Measurements from ENCODE around the gene PEX14.

The PEX14 gene

GRCh38 chr1:10630661-10631120 is 155.9 kb downstream of the PEX14 start:
- no peak overlapping the region for H3K4me3 ChIP-seq (ENCODE audit: low read depth, low read length)
- TF ChIP-seq CTCF (IDR thresholded peaks at IDR 0.05; ENCODE audit: low read depth, low read length) (no peak), MYC (IDR thresholded peaks at IDR 0.05; ENCODE audit: low read depth, low read length) (no peak)
- no peak for DNase-seq (ENCODE audit: low read depth)

GRCh38 chr1:10631121-10631810 is 156.5 kb downstream of the PEX14 start:
- no peak for DNase-seq (ENCODE audit: low read depth)
- no peak overlapping the region for H3K4me3 ChIP-seq (ENCODE audit: low read depth, low read length)
- no peak for TF ChIP-seq POLR2A (IDR thresholded peaks at IDR 0.05; ENCODE audit: extremely low read depth, insufficient read length)
- no peak for TF ChIP-seq MAX (IDR thresholded peaks at IDR 0.05; ENCODE audit: low read depth, low read length)
- no peak for TF ChIP-seq CTCF (IDR thresholded peaks at IDR 0.05; ENCODE audit: low read depth, low read length)
- no peak for TF ChIP-seq MYC (IDR thresholded peaks at IDR 0.05; ENCODE audit: low read depth, low read length)

- no peak for DNase-seq (ENCODE audit: low read depth)
- no peak for TF ChIP-seq MYC (IDR thresholded peaks at IDR 0.05; ENCODE audit: low read depth, low read length)
- no peak for TF ChIP-seq CTCF (IDR thresholded peaks at IDR 0.05; ENCODE audit: low read depth, low read length)
- no peak for TF ChIP-seq MAX (IDR thresholded peaks at IDR 0.05; ENCODE audit: low read depth, low read length)
- TF ChIP-seq POLR2A (IDR thresholded peaks at IDR 0.05; ENCODE audit: extremely low read depth, insufficient read length), result no peak
- H3K4me3 ChIP-seq (ENCODE audit: low read depth, low read length), result no peak overlapping the region
Measured at GRCh38 chr1:10631811-10632593, 157.3 kb downstream of the PEX14 start.

GRCh38 chr1:10632691-10633090 is 157.9 kb downstream of the PEX14 start:
- DNase-seq (ENCODE audit: low read depth), result no peak
- no peak overlapping the region for H3K4me3 ChIP-seq (ENCODE audit: low read depth, low read length)
- TF ChIP-seq POLR2A (IDR thresholded peaks at IDR 0.05; ENCODE audit: extremely low read depth, insufficient read length), result no peak
- TF ChIP-seq CTCF (IDR thresholded peaks at IDR 0.05; ENCODE audit: low read depth, low read length), result no peak
- no peak for TF ChIP-seq MAX (IDR thresholded peaks at IDR 0.05; ENCODE audit: low read depth, low read length)
- no peak for TF ChIP-seq MYC (IDR thresholded peaks at IDR 0.05; ENCODE audit: low read depth, low read length)

- H3K4me3 ChIP-seq (ENCODE audit: low read depth, low read length), result no peak overlapping the region
- no peak for TF ChIP-seq MAX (IDR thresholded peaks at IDR 0.05; ENCODE audit: low read depth, low read length)
Measured at GRCh38 chr1:10633416-10633815, 158.7 kb downstream of the PEX14 start.

GRCh38 chr1:10634075-10634427 is 159.3 kb downstream of the PEX14 start:
- TF ChIP-seq MAX (IDR thresholded peaks at IDR 0.05; ENCODE audit: low read depth, low read length) (no peak), CTCF (IDR thresholded peaks at IDR 0.05; ENCODE audit: low read depth, low read length) (no peak), POLR2A (IDR thresholded peaks at IDR 0.05; ENCODE audit: extremely low read depth, insufficient read length) (no peak), MYC (IDR thresholded peaks at IDR 0.05; ENCODE audit: low read depth, low read length) (no peak)
- DNase-seq (ENCODE audit: low read depth), result no peak
- no peak overlapping the region for H3K4me3 ChIP-seq (ENCODE audit: low read depth, low read length)

More at GRCh38 chr1:10633416-10633815, 158.7 kb downstream of the PEX14 start:
- no peak for DNase-seq (ENCODE audit: low read depth)
